GM23338 (cell line): Measurements from ENCODE around the gene BCL7C. TPM values are rescaled to one million over a fixed set of nuclear protein-coding genes. Genes with fewer than 3 reads are reported as not detected.
"Not testable (repeated sequence)": the region's sequence is repeated elsewhere in the genome, so short reads cannot be mapped to it uniquely, and the experiment has no call there.

Experiments
- ATAC-seq: fragments of 200-7000 bp; cut with Tn5 transposase; 3 replicates; pipeline ENCODE4 v1.9.1; 2020
- DNase-seq: peaks from one replicate; pipeline ENCODE4 v3.0.0-alpha.2; 2015; ENCODE audit warnings: low spot score
- H2AFZ ChIP-seq: fragments of 200-600 bp; sonication (generic); 2 replicates; pipeline ENCODE4 v1.8.0; 2016; ENCODE audit warnings: antibody characterized with exemption, mild to moderate bottlenecking, moderate library complexity
- H3F3A ChIP-seq: fragments of 200-600 bp; sonication (generic); replicated peaks from 2 replicates; pipeline ENCODE4 v1.8.0; 2017; ENCODE audit warnings: antibody characterized with exemption, mixed run types, low read depth
- H3K27ac ChIP-seq: fragments of 200-600 bp; sonication (generic); 2 replicates; pipeline ENCODE4 v1.6.1; 2016; ENCODE audit warnings: low read depth
- H3K27me3 ChIP-seq: fragments of 200-600 bp; sonication (generic); 2 replicates; pipeline ENCODE4 v1.8.0; 2016; ENCODE audit warnings: mild to moderate bottlenecking, mixed run types, moderate library complexity; ENCODE audit not compliant: insufficient read depth
- H3K36me3 ChIP-seq: fragments of 200-600 bp; sonication (generic); 2 replicates; pipeline ENCODE4 v1.8.0; 2016; ENCODE audit warnings: mild to moderate bottlenecking; ENCODE audit not compliant: insufficient read depth
- H3K4me1 ChIP-seq: fragments of 200-600 bp; sonication (generic); 2 replicates; pipeline ENCODE4 v1.8.0; 2016; ENCODE audit warnings: mild to moderate bottlenecking, moderate library complexity; ENCODE audit not compliant: insufficient read depth
- H3K4me2 ChIP-seq: fragments of 200-600 bp; sonication (generic); 2 replicates; pipeline ENCODE4 v1.7.1; 2017; ENCODE audit warnings: mixed run types
- H3K4me3 ChIP-seq: fragments of 200-600 bp; sonication (generic); 2 replicates; pipeline ENCODE4 v1.6.1; 2016; ENCODE audit warnings: mixed run types
- H3K79me2 ChIP-seq: fragments of 200-600 bp; sonication (generic); replicated peaks from 2 replicates; pipeline ENCODE4 v1.8.0; 2017; ENCODE audit warnings: mild to moderate bottlenecking; ENCODE audit not compliant: insufficient read depth
- H3K9me2 ChIP-seq: fragments of 200-600 bp; sonication (generic); 2 replicates; pipeline ENCODE4 v1.8.0; 2017; ENCODE audit not compliant: insufficient read depth
- H4K20me1 ChIP-seq: fragments of 200-600 bp; sonication (generic); replicated peaks from 2 replicates; pipeline ENCODE4 v1.8.0; 2017; ENCODE audit warnings: mild to moderate bottlenecking; ENCODE audit not compliant: insufficient read depth
- H3K27ac Mint-ChIP-seq: 2 replicates; pipeline ENCODE4 v1.8.0; 2020; ENCODE audit warnings: inconsistent platforms, mild to moderate bottlenecking, moderate library complexity, mixed read lengths
- H3K27me3 Mint-ChIP-seq: 3 replicates; pipeline ENCODE4 v1.8.0; 2022; ENCODE audit warnings: low read depth, mild to moderate bottlenecking, moderate library complexity, mixed read lengths, inconsistent platforms; ENCODE audit not compliant: insufficient read depth, poor library complexity
- H3K36me3 Mint-ChIP-seq: 3 replicates; pipeline ENCODE4 v1.8.0; 2021; ENCODE audit warnings: low read depth, mild to moderate bottlenecking, inconsistent platforms, moderate library complexity, mixed read lengths
- H3K4me1 Mint-ChIP-seq: 3 replicates; pipeline ENCODE4 v1.8.0; 2020; ENCODE audit warnings: mild to moderate bottlenecking, inconsistent platforms, mixed read lengths
- H3K4me3 Mint-ChIP-seq: 3 replicates; pipeline ENCODE4 v1.8.0; 2021; ENCODE audit warnings: moderate library complexity, mild to moderate bottlenecking, inconsistent platforms, mixed read lengths
- H3K9me3 Mint-ChIP-seq: 3 replicates; pipeline ENCODE4 v1.8.0; 2020; ENCODE audit warnings: moderate library complexity, mild to moderate bottlenecking, inconsistent platforms, mixed read lengths
- CREB1 ChIP-seq: fragments of 250-450 bp; sonication (Bioruptor Pico); IDR thresholded peaks from 2 replicates; pipeline ENCODE4 v1.5.0; 2020; ENCODE audit warnings: low read depth, mild to moderate bottlenecking, moderate library complexity
- CTCF ChIP-seq, 2 experiments: fragments of 200-600 bp in 1 of 2; sonication (generic) in 1 of 2; conservative IDR thresholded peaks; 2 replicates each; pipeline versions ENCODE4 v1.5.1 to v1.6.1; 2016 to 2017; ENCODE audit warnings: antibody characterized with exemption in 2 of 2, low read depth in 2 of 2, mild to moderate bottlenecking in 2 of 2, moderate library complexity in 1 of 2
- ZNF114 ChIP-seq: fragments of 250-450 bp; sonication (Bioruptor Pico); IDR thresholded peaks from 2 replicates; pipeline ENCODE4 v1.5.0; 2020; ENCODE audit warnings: mild to moderate bottlenecking, moderate library complexity
- ZNF331 ChIP-seq: fragments of 250-450 bp; sonication (Bioruptor Pico); IDR thresholded peaks from 2 replicates; pipeline ENCODE4 v1.5.0; 2020; ENCODE audit warnings: low read depth, mild to moderate bottlenecking, moderate library complexity
- polyA plus RNA-seq: library from polyadenylated mRNA; unstranded; fragments of >200 nt; fragmentation: Nextera tagmentation; extraction: Ambion mirVana; gene quantifications from 2 replicates; pipeline ENCODE4 v1.2.1, GENCODE V29; 2016
- total RNA-seq: library from RNA; depleted of rRNA; stranded (reverse); fragments of >200 nt; shearing (Covaris generic); gene quantifications from 2 replicates; pipeline ENCODE4 v1.2.3, GENCODE V29; 2014
- TF ChIP-seq, protein P1 (sequence below): fragments of 250-450 bp; sonication (Bioruptor Pico); IDR thresholded peaks from 2 replicates; pipeline ENCODE4 v1.5.0; 2020; ENCODE audit warnings: mild to moderate bottlenecking, moderate library complexity

The BCL7C gene
- total and polyA plus RNA-seq, 2 experiments from 2014 or later, result 17.5 to 22.1 TPM

- TF ChIP-seq, protein P1, sequence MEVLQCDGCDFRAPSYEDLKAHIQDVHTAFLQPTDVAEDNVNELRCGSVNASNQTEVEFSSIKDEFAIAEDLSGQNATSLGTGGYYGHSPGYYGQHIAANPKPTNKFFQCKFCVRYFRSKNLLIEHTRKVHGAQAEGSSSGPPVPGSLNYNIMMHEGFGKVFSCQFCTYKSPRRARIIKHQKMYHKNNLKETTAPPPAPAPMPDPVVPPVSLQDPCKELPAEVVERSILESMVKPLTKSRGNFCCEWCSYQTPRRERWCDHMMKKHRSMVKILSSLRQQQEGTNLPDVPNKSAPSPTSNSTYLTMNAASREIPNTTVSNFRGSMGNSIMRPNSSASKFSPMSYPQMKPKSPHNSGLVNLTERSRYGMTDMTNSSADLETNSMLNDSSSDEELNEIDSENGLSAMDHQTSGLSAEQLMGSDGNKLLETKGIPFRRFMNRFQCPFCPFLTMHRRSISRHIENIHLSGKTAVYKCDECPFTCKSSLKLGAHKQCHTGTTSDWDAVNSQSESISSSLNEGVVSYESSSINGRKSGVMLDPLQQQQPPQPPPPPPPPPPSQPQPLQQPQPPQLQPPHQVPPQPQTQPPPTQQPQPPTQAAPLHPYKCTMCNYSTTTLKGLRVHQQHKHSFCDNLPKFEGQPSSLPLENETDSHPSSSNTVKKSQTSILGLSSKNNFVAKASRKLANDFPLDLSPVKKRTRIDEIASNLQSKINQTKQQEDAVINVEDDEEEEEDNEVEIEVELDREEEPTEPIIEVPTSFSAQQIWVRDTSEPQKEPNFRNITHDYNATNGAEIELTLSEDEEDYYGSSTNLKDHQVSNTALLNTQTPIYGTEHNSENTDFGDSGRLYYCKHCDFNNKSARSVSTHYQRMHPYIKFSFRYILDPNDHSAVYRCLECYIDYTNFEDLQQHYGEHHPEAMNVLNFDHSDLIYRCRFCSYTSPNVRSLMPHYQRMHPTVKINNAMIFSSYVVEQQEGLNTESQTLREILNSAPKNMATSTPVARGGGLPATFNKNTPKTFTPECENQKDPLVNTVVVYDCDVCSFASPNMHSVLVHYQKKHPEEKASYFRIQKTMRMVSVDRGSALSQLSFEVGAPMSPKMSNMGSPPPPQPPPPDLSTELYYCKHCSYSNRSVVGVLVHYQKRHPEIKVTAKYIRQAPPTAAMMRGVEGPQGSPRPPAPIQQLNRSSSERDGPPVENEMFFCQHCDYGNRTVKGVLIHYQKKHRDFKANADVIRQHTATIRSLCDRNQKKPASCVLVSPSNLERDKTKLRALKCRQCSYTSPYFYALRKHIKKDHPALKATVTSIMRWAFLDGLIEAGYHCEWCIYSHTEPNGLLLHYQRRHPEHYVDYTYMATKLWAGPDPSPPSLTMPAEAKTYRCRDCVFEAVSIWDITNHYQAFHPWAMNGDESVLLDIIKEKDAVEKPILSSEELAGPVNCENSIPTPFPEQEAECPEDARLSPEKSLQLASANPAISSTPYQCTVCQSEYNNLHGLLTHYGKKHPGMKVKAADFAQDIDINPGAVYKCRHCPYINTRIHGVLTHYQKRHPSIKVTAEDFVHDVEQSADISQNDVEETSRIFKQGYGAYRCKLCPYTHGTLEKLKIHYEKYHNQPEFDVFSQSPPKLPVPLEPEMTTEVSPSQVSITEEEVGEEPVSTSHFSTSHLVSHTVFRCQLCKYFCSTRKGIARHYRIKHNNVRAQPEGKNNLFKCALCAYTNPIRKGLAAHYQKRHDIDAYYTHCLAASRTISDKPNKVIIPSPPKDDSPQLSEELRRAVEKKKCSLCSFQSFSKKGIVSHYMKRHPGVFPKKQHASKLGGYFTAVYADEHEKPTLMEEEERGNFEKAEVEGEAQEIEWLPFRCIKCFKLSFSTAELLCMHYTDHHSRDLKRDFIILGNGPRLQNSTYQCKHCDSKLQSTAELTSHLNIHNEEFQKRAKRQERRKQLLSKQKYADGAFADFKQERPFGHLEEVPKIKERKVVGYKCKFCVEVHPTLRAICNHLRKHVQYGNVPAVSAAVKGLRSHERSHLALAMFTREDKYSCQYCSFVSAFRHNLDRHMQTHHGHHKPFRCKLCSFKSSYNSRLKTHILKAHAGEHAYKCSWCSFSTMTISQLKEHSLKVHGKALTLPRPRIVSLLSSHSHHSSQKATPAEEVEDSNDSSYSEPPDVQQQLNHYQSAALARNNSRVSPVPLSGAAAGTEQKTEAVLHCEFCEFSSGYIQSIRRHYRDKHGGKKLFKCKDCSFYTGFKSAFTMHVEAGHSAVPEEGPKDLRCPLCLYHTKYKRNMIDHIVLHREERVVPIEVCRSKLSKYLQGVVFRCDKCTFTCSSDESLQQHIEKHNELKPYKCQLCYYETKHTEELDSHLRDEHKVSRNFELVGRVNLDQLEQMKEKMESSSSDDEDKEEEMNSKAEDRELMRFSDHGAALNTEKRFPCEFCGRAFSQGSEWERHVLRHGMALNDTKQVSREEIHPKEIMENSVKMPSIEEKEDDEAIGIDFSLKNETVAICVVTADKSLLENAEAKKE, result no peak
- TF ChIP-seq ZNF114 (CRISPR knock-in tag), result no peak
These were observed 48.5 kb upstream of the BCL7C start (continued) for GRCh38 chr16:30942426-30942806.

GRCh38 chr16:30941600-30942425 is 47.9 kb upstream of the BCL7C start:
- Mint-ChIP-seq H3K27ac (no peak overlapping the region), H3K4me3 (no peak overlapping the region; the same call in 2 of the 3 replicates), H3K4me1 (peaks cover 23% of the 10 kb centered on the region), H3K36me3 (peaks cover 73% of the 10 kb centered on the region), H3K9me3 (no peaks in the 10 kb centered on the region; the same call in 2 of the 3 replicates), H3K27me3 (peaks cover 19% of the 10 kb centered on the region)
- H4K20me1 ChIP-seq, result peaks cover 12% of the 10 kb centered on the region
- H3K9me2 ChIP-seq, result no peaks in the 10 kb centered on the region
- no peak overlapping the region for H2AFZ ChIP-seq
- H3F3A ChIP-seq, result peaks cover 26% of the 10 kb centered on the region
- H3K36me3 ChIP-seq, result peaks cover 16% of the 10 kb centered on the region
- DNase-seq (peak; percentile 89), ATAC-seq (peak; percentile 95)
- no peaks in the 10 kb centered on the region for H3K27me3 ChIP-seq
- no peak for TF ChIP-seq ZNF331
- no peak for TF ChIP-seq CREB1 (CRISPR knock-in tag)
- TF ChIP-seq CTCF (conservative IDR thresholded peaks at IDR 0.05; ENCODE audit: low read depth in 2 of 2), result peak; percentile 73 to 86
- no peak overlapping the region; the same call in 1 of the 2 replicates for H3K27ac ChIP-seq
- peaks cover 6% of the 10 kb centered on the region; the same call in 1 of the 2 replicates for H3K4me1 ChIP-seq
- H3K79me2 ChIP-seq, result peaks cover 16% of the 10 kb centered on the region; the same call in 1 of the 2 replicates
- peak overlapping the region; percentile 38; the same call in 1 of the 2 replicates for H3K4me2 ChIP-seq
- no peak overlapping the region for H3K4me3 ChIP-seq

DNA sequence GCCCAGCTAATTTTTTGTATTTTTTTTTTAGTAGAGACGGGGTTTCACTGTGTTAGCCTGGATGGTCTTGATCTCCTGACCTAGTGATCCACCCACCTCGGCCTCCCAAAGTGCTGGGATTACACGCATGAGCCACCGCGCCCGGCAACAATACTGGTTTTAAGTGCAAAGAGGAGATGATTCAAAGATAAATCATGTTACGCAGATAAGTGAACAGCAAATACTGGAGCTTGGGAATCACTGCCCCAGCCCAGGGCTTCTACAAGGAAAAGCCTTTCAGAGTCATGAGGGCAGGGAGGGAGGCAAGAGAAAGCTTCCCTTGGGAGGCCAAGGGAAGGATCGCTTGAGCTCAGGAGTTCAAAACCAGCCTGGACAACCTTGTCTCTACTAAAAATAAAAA is 45.7 kb upstream of the BCL7C start:
- ATAC-seq, H3K27ac Mint-ChIP-seq, H3K9me2 ChIP-seq, H3K4me3 ChIP-seq, H3K27me3 ChIP-seq, H3K9me3 Mint-ChIP-seq, H3K4me3 Mint-ChIP-seq, DNase-seq, H3K4me2 ChIP-seq, H2AFZ ChIP-seq, H3K27ac ChIP-seq, H3K4me1 ChIP-seq: not testable (repeated sequence)
- peaks cover 18% of the 10 kb centered on the region for H3K4me1 Mint-ChIP-seq
- peaks cover 18% of the 10 kb centered on the region for H3F3A ChIP-seq
- H3K36me3 ChIP-seq, result peaks cover 15% of the 10 kb centered on the region
- H3K79me2 ChIP-seq, result peaks cover 14% of the 10 kb centered on the region; the same call in 1 of the 2 replicates
- H3K36me3 Mint-ChIP-seq, result peaks cover 76% of the 10 kb centered on the region
- peaks cover 17% of the 10 kb centered on the region for H3K27me3 Mint-ChIP-seq
- peaks cover 14% of the 10 kb centered on the region for H4K20me1 ChIP-seq
